Neural crest cell (in vitro differentiated cells): Measurements from ENCODE around the gene HEBP1. TPM values are rescaled to one million over a fixed set of nuclear protein-coding genes. Genes with fewer than 3 reads are reported as not detected.

Source experiments
- DNase-seq: peaks from one replicate; pipeline ENCODE4 v3.0.0; 2021; ENCODE audit warnings: low read depth, mixed read lengths, low spot score
- H3K27ac Mint-ChIP-seq: one replicate; pipeline ENCODE4 v1.8.0; 2021; ENCODE audit warnings: mild to moderate bottlenecking, mixed read lengths; ENCODE audit not compliant: unreplicated experiment
- H3K27me3 Mint-ChIP-seq: 2 replicates; pipeline ENCODE4 v1.8.0; 2021; ENCODE audit warnings: low read depth, mild to moderate bottlenecking, mixed read lengths
- H3K36me3 Mint-ChIP-seq: 2 replicates; pipeline ENCODE4 v1.8.0; 2021; ENCODE audit warnings: low read depth, mild to moderate bottlenecking, mixed read lengths
- H3K4me1 Mint-ChIP-seq: 2 replicates; pipeline ENCODE4 v1.8.0; 2021; ENCODE audit warnings: mixed read lengths
- H3K4me3 Mint-ChIP-seq: one replicate; pipeline ENCODE4 v1.8.0; 2021; ENCODE audit warnings: mild to moderate bottlenecking, mixed read lengths
- H3K9me3 Mint-ChIP-seq: 2 replicates; pipeline ENCODE4 v1.8.0; 2021; ENCODE audit warnings: mixed read lengths
- CTCF ChIP-seq: fragments of 200-600 bp; sonication (generic); conservative IDR thresholded peaks from 2 replicates; pipeline ENCODE4 v1.5.0; 2021; ENCODE audit warnings: antibody characterized with exemption, mild to moderate bottlenecking
- total RNA-seq: library from RNA; stranded (reverse); gene quantifications from 2 replicates; pipeline ENCODE4 v1.2.1, GENCODE V29; 2021

The HEBP1 gene
- total RNA-seq, 1 donor from 2014 or later, result 23.6 TPM

- Mint-ChIP-seq H3K27me3 (peaks cover 3% of the 10 kb centered on the region), H3K36me3 (no peaks in the 10 kb centered on the region), H3K9me3 (no peaks in the 10 kb centered on the region), H3K4me3 (no peak overlapping the region), H3K4me1 (peaks cover 6% of the 10 kb centered on the region), H3K27ac (no peak overlapping the region)
- TF ChIP-seq CTCF, result no peak
- DNase-seq, result no peak
Observed at GRCh38 chr12:12941450-12942350, 58.4 kb downstream of the HEBP1 start.

GRCh38 chr12:12939888-12940287, 60.2 kb downstream of the HEBP1 start:
- no peaks in the 10 kb centered on the region for H3K9me3 Mint-ChIP-seq
- H3K36me3 Mint-ChIP-seq, result no peaks in the 10 kb centered on the region
- peaks cover 4% of the 10 kb centered on the region for H3K4me1 Mint-ChIP-seq
- H3K4me3 Mint-ChIP-seq, result no peak overlapping the region
- H3K27ac Mint-ChIP-seq, result no peak overlapping the region
- H3K27me3 Mint-ChIP-seq, result peaks cover 3% of the 10 kb centered on the region
- DNase-seq, result no peak
- no peak for TF ChIP-seq CTCF

- Mint-ChIP-seq H3K27me3 (no peaks in the 10 kb centered on the region), H3K9me3 (no peaks in the 10 kb centered on the region), H3K36me3 (no peaks in the 10 kb centered on the region)
Observed at GRCh38 chr12:12938541-12938940, 61.5 kb downstream of the HEBP1 start.

GRCh38 chr12:12936983-12937491, 63.0 kb downstream of the HEBP1 start:
- Mint-ChIP-seq H3K27me3 (no peaks in the 10 kb centered on the region), H3K36me3 (no peaks in the 10 kb centered on the region), H3K9me3 (no peaks in the 10 kb centered on the region), H3K27ac (no peak overlapping the region), H3K4me1 (peaks cover 10% of the 10 kb centered on the region), H3K4me3 (no peak overlapping the region)
- no peak for DNase-seq
- TF ChIP-seq CTCF, result no peak

More at GRCh38 chr12:12938541-12938940, 61.5 kb downstream of the HEBP1 start:
- no peak for DNase-seq
- peaks cover 9% of the 10 kb centered on the region for H3K4me1 Mint-ChIP-seq
- TF ChIP-seq CTCF, result no peak
- H3K4me3 Mint-ChIP-seq, result no peak overlapping the region
- H3K27ac Mint-ChIP-seq, result no peak overlapping the region

GRCh38 chr12:12934556-12934955, 65.5 kb downstream of the HEBP1 start:
- Mint-ChIP-seq H3K9me3 (no peaks in the 10 kb centered on the region), H3K4me3 (no peak overlapping the region), H3K36me3 (peaks cover 2% of the 10 kb centered on the region), H3K27me3 (no peaks in the 10 kb centered on the region), H3K27ac (no peak overlapping the region), H3K4me1 (peaks cover 22% of the 10 kb centered on the region)
- no peak for TF ChIP-seq CTCF
- no peak for DNase-seq
